Naive thymus-derived CD8-positive, alpha-beta T cell (primary cell): ENCODE results near the gene RBM19. TPM values are rescaled to one million over a fixed set of nuclear protein-coding genes. Genes with fewer than 3 reads are reported as not detected.

ENCODE experiments used
- ATAC-seq, 2 donors: fragments of 150-1000 bp; cut with Tn5 transposase in 1 of 2; sonication (Bioruptor Pico), chemical (Tn5 transposase) in 1 of 2; 1 replicate in 1 of 2; 2 replicates in 1 of 2; pipeline ENCODE4 v1.10.0; 2021; ENCODE audit warnings: mild to moderate bottlenecking in 2 of 2, moderate library complexity in 2 of 2
- POLR2A ChIA-PET: fragments of 350-600 bp; sonication (Branson Sonifier 250); formaldehyde crosslinking; loops from one replicate; lab custom pipeline; 2021; ENCODE audit warnings: antibody characterized with exemption; lab: Charles Lee
- DNase-seq, 10 donors: peaks; one replicate each; pipeline versions ENCODE4 v3.0.0 to v3.0.0-alpha.2; 2020 to 2022
- H3K27ac Mint-ChIP-seq, 10 donors: one replicate each; pipeline ENCODE4 v1.8.0; 2020 to 2022; ENCODE audit warnings: mild to moderate bottlenecking in 10 of 10, mixed read lengths in 10 of 10, moderate library complexity in 4 of 10, inconsistent platforms in 1 of 10
- H3K27me3 Mint-ChIP-seq, 5 donors: one replicate each; pipeline ENCODE4 v1.8.0; 2021 to 2022; ENCODE audit warnings: mixed read lengths in 5 of 5
- H3K36me3 Mint-ChIP-seq, 3 donors: one replicate each; pipeline ENCODE4 v1.8.0; 2020 to 2022; ENCODE audit warnings: mixed read lengths in 3 of 3, mild to moderate bottlenecking in 2 of 3, inconsistent platforms in 1 of 3
- H3K4me1 Mint-ChIP-seq, 4 donors: one replicate each; pipeline ENCODE4 v1.8.0; 2021 to 2022; ENCODE audit warnings: mixed read lengths in 4 of 4
- H3K4me3 Mint-ChIP-seq, 10 donors: one replicate each; pipeline ENCODE4 v1.8.0; 2020 to 2022; ENCODE audit warnings: mild to moderate bottlenecking in 10 of 10, mixed read lengths in 10 of 10, moderate library complexity in 6 of 10, inconsistent platforms in 1 of 10
- H3K9me3 Mint-ChIP-seq, 9 donors: one replicate each; pipeline ENCODE4 v1.8.0; 2020 to 2022; ENCODE audit warnings: mixed read lengths in 9 of 9, mild to moderate bottlenecking in 3 of 9, inconsistent platforms in 1 of 9, moderate library complexity in 1 of 9
- polyA plus RNA-seq, 3 donors: library from polyadenylated mRNA; unstranded; fragments of 300-500 nt; fragmentation: Illumina TruSeq; gene quantifications; one replicate each; pipeline ENCODE4 v1.2.3, GENCODE V29; 2021
- total RNA-seq, 8 experiments: library from RNA in 2 of 8; stranded (reverse) in 2 of 8; gene quantifications; one replicate each; pipeline ENCODE4 v1.2.3 and lab custom pipeline; 2021 to 2026

RBM19 gene
- total and polyA plus RNA-seq, 5 experiments from 2014 or later, result 5.4 to 84.6 (median 15.4) TPM

GRCh38 chr12:113961921-113962710 lies 4.0 kb downstream of the RBM19 start:
- POLR2A ChIA-PET, result no interaction called here

DNA sequence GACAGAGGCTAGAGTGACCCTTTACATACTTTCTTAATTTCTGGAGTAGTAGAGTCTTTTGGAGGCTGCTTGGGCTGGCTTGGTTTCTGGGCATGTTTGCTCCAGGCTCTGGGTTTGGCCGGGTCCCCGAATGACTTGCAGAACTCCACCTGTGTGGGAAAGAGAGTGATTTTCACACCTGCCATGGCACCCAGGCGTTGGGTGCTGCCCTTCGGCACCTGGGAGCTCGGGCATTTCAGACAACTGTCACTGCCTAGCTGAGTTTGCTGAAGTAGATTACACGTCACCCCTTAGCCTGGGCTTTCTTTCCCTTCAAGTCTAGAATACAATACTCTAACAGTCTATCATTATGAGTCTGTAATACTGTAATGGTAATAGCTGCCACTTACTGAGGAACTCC lies 6.1 kb downstream of the RBM19 start:
- Mint-ChIP-seq H3K4me3 (no peak overlapping the region), H3K9me3 (no peaks in the 10 kb centered on the region), H3K4me1 (peaks cover 9 to 36% (median 27%) of the 10 kb centered on the region in 4 donors), H3K27ac (no peak overlapping the region), H3K36me3 (peaks cover 5 to 87% (median 19%) of the 10 kb centered on the region in 3 donors), H3K27me3 (no peaks in the 10 kb centered on the region)
- POLR2A ChIA-PET, result no interaction called here
- DNase-seq (no peak), ATAC-seq (no peak)

More at GRCh38 chr12:113961921-113962710, 4.0 kb downstream of the RBM19 start:
- peak overlapping the region in 7 of 10 donors; percentile 65 to 89 (median 74) for H3K27ac Mint-ChIP-seq
- ATAC-seq, result no peak
- H3K9me3 Mint-ChIP-seq, result no peaks in the 10 kb centered on the region
- no peak for DNase-seq
- peaks cover 0 to 66% (median 10%) of the 10 kb centered on the region in 3 donors for H3K36me3 Mint-ChIP-seq
- H3K4me3 Mint-ChIP-seq, result peak overlapping the region in 2 of 10 donors; percentile 33 to 63
- H3K4me1 Mint-ChIP-seq, result peaks cover 18 to 54% (median 47%) of the 10 kb centered on the region in 4 donors
- no peaks in the 10 kb centered on the region for H3K27me3 Mint-ChIP-seq

GRCh38 chr12:113959096-113959495 lies 7.0 kb downstream of the RBM19 start:
- DNase-seq (no peak), ATAC-seq (no peak)
- peaks cover 5 to 27% (median 17%) of the 10 kb centered on the region in 4 donors for H3K4me1 Mint-ChIP-seq
- no peak overlapping the region for H3K27ac Mint-ChIP-seq
- H3K9me3 Mint-ChIP-seq, result no peaks in the 10 kb centered on the region
- peaks cover 5 to 94% (median 19%) of the 10 kb centered on the region in 3 donors for H3K36me3 Mint-ChIP-seq
- no peak overlapping the region for H3K4me3 Mint-ChIP-seq
- H3K27me3 Mint-ChIP-seq, result no peaks in the 10 kb centered on the region
- POLR2A ChIA-PET, result no interaction called here

- Mint-ChIP-seq H3K4me1 (peaks cover 5 to 20% (median 11%) of the 10 kb centered on the region in 4 donors), H3K36me3 (peaks cover 5 to 96% (median 22%) of the 10 kb centered on the region in 3 donors), H3K9me3 (no peaks in the 10 kb centered on the region), H3K27ac (no peak overlapping the region), H3K4me3 (no peak overlapping the region), H3K27me3 (no peaks in the 10 kb centered on the region)
- POLR2A ChIA-PET, result no interaction called here
- ATAC-seq (no peak), DNase-seq (no peak)
These were observed 8.0 kb downstream of the RBM19 start for GRCh38 chr12:113958108-113958507.

GRCh38 chr12:113957627-113958026 lies 8.5 kb downstream of the RBM19 start:
- POLR2A ChIA-PET, result no interaction called here
- Mint-ChIP-seq H3K9me3 (no peaks in the 10 kb centered on the region), H3K36me3 (peaks cover 5 to 98% (median 26%) of the 10 kb centered on the region in 3 donors), H3K27ac (no peak overlapping the region), H3K4me1 (peaks cover 4 to 15% (median 9%) of the 10 kb centered on the region in 4 donors), H3K27me3 (no peaks in the 10 kb centered on the region), H3K4me3 (no peak overlapping the region)
- DNase-seq, result no peak
- no peak for ATAC-seq

DNA sequence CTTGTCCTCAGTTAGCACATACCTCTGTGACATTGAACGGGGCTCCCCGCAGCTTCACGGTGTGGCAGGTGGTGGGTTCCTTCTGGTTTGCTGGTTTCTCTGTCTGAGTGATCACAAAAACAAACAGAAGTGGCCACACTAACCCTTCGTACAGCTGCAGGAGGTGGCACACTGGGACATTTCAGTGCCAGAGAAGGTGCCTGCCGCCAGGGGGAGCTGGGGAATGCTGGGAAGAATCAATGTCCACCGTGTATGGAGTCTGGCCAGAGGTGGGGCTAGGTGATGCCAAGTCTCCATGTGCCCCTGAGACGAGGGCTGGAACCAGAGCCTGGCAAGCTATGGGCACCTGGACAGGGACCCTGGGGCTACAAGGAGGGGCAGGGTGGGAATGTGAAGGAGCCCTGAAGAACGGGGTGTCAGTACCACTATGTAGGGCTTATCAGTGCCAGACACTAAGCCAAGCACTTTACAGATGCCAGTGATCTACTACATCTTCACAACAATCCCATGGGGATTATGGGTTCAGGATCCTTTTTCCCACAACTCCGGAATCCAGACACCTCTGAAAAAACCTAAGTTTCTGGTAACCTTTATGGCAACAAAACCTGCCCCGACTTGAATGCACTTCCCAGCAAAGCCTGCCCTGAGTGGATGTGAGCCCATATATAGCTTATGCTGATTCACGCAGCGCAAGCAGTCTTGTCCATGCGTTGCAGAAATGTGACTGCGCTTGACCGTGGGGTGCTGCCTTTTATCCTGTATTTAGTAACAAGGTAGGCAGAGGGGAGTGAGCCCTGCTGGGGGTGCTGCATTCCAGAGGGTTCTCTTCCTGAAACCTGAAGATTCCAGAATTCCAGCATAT lies 10.8 kb downstream of the RBM19 start:
- ATAC-seq (no peak), DNase-seq (no peak)
- H3K27me3 Mint-ChIP-seq, result no peaks in the 10 kb centered on the region
- POLR2A ChIA-PET, result no interaction called here
- H3K4me3 Mint-ChIP-seq, result no peak overlapping the region
- H3K9me3 Mint-ChIP-seq, result no peaks in the 10 kb centered on the region
- H3K36me3 Mint-ChIP-seq, result peaks cover 5 to 95% (median 19%) of the 10 kb centered on the region in 3 donors
- H3K4me1 Mint-ChIP-seq, result peaks cover 0 to 4% (median under 1%) of the 10 kb centered on the region in 4 donors
- H3K27ac Mint-ChIP-seq, result no peak overlapping the region

- Mint-ChIP-seq H3K36me3 (peaks cover 5 to 93% (median 20%) of the 10 kb centered on the region in 3 donors), H3K27ac (no peak overlapping the region), H3K4me1 (peaks cover 0 to 4% (median under 1%) of the 10 kb centered on the region in 4 donors), H3K4me3 (no peak overlapping the region), H3K27me3 (no peaks in the 10 kb centered on the region), H3K9me3 (no peaks in the 10 kb centered on the region)
- POLR2A ChIA-PET, result no interaction called here
- no peak for DNase-seq
- ATAC-seq, result no peak
These were observed 11.6 kb downstream of the RBM19 start for GRCh38 chr12:113954547-113954946.

- H3K4me3 Mint-ChIP-seq, result no peak overlapping the region
- no peak for ATAC-seq
- peaks cover 3 to 95% (median 26%) of the 10 kb centered on the region in 3 donors for H3K36me3 Mint-ChIP-seq
- no peaks in the 10 kb centered on the region for H3K9me3 Mint-ChIP-seq
- POLR2A ChIA-PET, result no interaction called here
- peak overlapping the region in 1 of 10 donors; percentile 85 for H3K27ac Mint-ChIP-seq
- H3K4me1 Mint-ChIP-seq, result no peaks in the 10 kb centered on the region
- H3K27me3 Mint-ChIP-seq, result no peaks in the 10 kb centered on the region
- DNase-seq, result no peak
These were observed 15.3 kb downstream of the RBM19 start for GRCh38 chr12:113950873-113951272.

GRCh38 chr12:113949321-113950305 lies 16.5 kb downstream of the RBM19 start:
- Mint-ChIP-seq H3K27ac (peak overlapping the region in 1 of 10 donors; percentile 25), H3K9me3 (no peaks in the 10 kb centered on the region), H3K36me3 (peaks cover 5 to 95% (median 24%) of the 10 kb centered on the region in 3 donors), H3K27me3 (no peaks in the 10 kb centered on the region), H3K4me3 (no peak overlapping the region), H3K4me1 (no peaks in the 10 kb centered on the region)
- no peak for DNase-seq
- no peak for ATAC-seq
- POLR2A ChIA-PET, result no interaction called here

- H3K9me3 Mint-ChIP-seq, result no peaks in the 10 kb centered on the region
- POLR2A ChIA-PET, result no interaction called here
- no peaks in the 10 kb centered on the region for H3K27me3 Mint-ChIP-seq
- no peaks in the 10 kb centered on the region for H3K4me1 Mint-ChIP-seq
- peak overlapping the region in 1 of 10 donors; percentile 64 for H3K27ac Mint-ChIP-seq
- peaks cover 5 to 88% (median 21%) of the 10 kb centered on the region in 3 donors for H3K36me3 Mint-ChIP-seq
- DNase-seq, result no peak
- H3K4me3 Mint-ChIP-seq, result no peak overlapping the region
- ATAC-seq, result no peak
These were observed 17.8 kb downstream of the RBM19 start for GRCh38 chr12:113948151-113948914.

DNA sequence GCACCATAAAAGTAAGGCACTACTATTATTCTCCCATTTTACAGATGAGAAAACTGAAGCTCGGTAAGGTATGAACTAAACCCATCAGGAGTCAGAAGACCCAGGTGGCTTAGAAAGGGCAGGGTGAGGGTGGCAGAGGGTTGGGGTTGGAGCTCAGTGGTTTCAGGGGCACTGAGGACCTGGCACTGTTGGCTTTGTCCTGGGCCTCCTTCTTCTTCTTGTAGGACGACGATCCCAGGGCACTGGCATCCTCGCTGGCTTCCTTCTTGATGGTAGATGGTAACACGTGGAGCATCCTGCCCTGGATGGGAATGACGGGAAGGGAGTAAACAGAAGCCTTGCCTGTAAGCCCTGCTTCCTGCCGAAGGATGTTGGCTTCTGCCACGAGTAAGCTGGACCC lies 19.9 kb downstream of the RBM19 start:
- POLR2A ChIA-PET, result no interaction called here
- peaks cover 5 to 91% (median 26%) of the 10 kb centered on the region in 3 donors for H3K36me3 Mint-ChIP-seq
- no peak overlapping the region for H3K27ac Mint-ChIP-seq
- no peak for ATAC-seq
- peak in 1 of 10 donors; percentile 35 for DNase-seq
- H3K9me3 Mint-ChIP-seq, result no peaks in the 10 kb centered on the region
- no peaks in the 10 kb centered on the region for H3K27me3 Mint-ChIP-seq
- H3K4me1 Mint-ChIP-seq, result peaks cover 0 to 2% (median 0%) of the 10 kb centered on the region in 4 donors
- no peak overlapping the region for H3K4me3 Mint-ChIP-seq
